Activated B cell treated with CpG ODN at 0.5 μM for 24 hours (primary cell): Measurements from ENCODE around the gene MAMLD1. TPM values are rescaled to one million over a fixed set of nuclear protein-coding genes. Genes with fewer than 3 reads are reported as not detected.

Source experiments
- ATAC-seq: fragments of 200-7000 bp; cut with Tn5 transposase; one replicate; pipeline ENCODE4 v1.10.0; 2021; ENCODE audit warnings: low read depth, mild to moderate bottlenecking, moderate library complexity
- CTCF ChIA-PET: fragments of 350-600 bp; sonication (Branson Sonifier 250); formaldehyde crosslinking; loops from one replicate; lab custom pipeline; 2021; ENCODE audit warnings: antibody characterized with exemption; lab: Charles Lee
- POLR2A ChIA-PET: fragments of 350-600 bp; sonication (Branson Sonifier 250); formaldehyde crosslinking; loops from one replicate; lab custom pipeline; 2021; ENCODE audit warnings: antibody characterized with exemption; lab: Charles Lee
- DNase-seq: peaks from one replicate; pipeline ENCODE4 v3.0.0; 2022
- H3K27ac Mint-ChIP-seq: one replicate; pipeline ENCODE4 v1.8.0; 2020; ENCODE audit warnings: mixed read lengths
- H3K27me3 Mint-ChIP-seq: one replicate; pipeline ENCODE4 v1.8.0; 2021; ENCODE audit warnings: mixed read lengths
- H3K36me3 Mint-ChIP-seq: one replicate; pipeline ENCODE4 v1.8.0; 2021; ENCODE audit warnings: low read depth, mixed read lengths
- H3K4me1 Mint-ChIP-seq: one replicate; pipeline ENCODE4 v1.8.0; 2021; ENCODE audit warnings: mixed read lengths
- H3K4me3 Mint-ChIP-seq: one replicate; pipeline ENCODE4 v1.8.0; 2020; ENCODE audit warnings: mild to moderate bottlenecking, mixed read lengths
- H3K9me3 Mint-ChIP-seq: one replicate; pipeline ENCODE4 v1.8.0; 2020; ENCODE audit warnings: mixed read lengths
- CTCF ChIP-seq: fragments of 200-600 bp; IDR thresholded peaks from one replicate; pipeline ENCODE4 v1.8.0; 2022; ENCODE audit warnings: antibody characterized with exemption, mild to moderate bottlenecking
- intact Hi-C: fragments of 100-400 bp; cut with micrococcal nuclease; formaldehyde crosslinking; loops from one replicate; pipeline ENCODE4 v1.15.1; 2024
- total RNA-seq: library from RNA; stranded (reverse); gene quantifications from 2 replicates; pipeline ENCODE4 v1.2.3, GENCODE V29; 2022

The MAMLD1 gene
- total RNA-seq, 1 donor from 2014 or later = 1.2 TPM

GRCh38 chrX:150371877-150372276 is 8.8 kb downstream of the MAMLD1 start:
- intact Hi-C loops = no loop called here
- Mint-ChIP-seq H3K4me1 (peaks cover 2% of the 10 kb centered on the region), H3K27ac (no peak overlapping the region), H3K36me3 (no peaks in the 10 kb centered on the region), H3K27me3 (no peaks in the 10 kb centered on the region), H3K4me3 (no peak overlapping the region), H3K9me3 (no peaks in the 10 kb centered on the region)
- CTCF ChIA-PET = no interaction called here
- no peak for TF ChIP-seq CTCF
- POLR2A ChIA-PET = no interaction called here
- no peak for DNase-seq
- ATAC-seq = no peak

GRCh38 chrX:150372280-150372679 is 9.2 kb downstream of the MAMLD1 start:
- Mint-ChIP-seq H3K4me1 (no peaks in the 10 kb centered on the region), H3K27me3 (no peaks in the 10 kb centered on the region), H3K27ac (no peak overlapping the region), H3K36me3 (no peaks in the 10 kb centered on the region), H3K9me3 (no peaks in the 10 kb centered on the region), H3K4me3 (no peak overlapping the region)
- intact Hi-C loops = no loop called here
- ChIA-PET POLR2A (no interaction called here), CTCF (no interaction called here)
- ATAC-seq = no peak
- no peak for TF ChIP-seq CTCF
- no peak for DNase-seq

GRCh38 chrX:150372756-150373155 is 9.6 kb downstream of the MAMLD1 start:
- CTCF ChIA-PET = no interaction called here
- no peak for TF ChIP-seq CTCF
- POLR2A ChIA-PET = no interaction called here
- ATAC-seq (no peak), DNase-seq (no peak)
- Mint-ChIP-seq H3K4me3 (no peak overlapping the region), H3K27ac (no peak overlapping the region), H3K9me3 (no peaks in the 10 kb centered on the region), H3K4me1 (no peaks in the 10 kb centered on the region), H3K27me3 (no peaks in the 10 kb centered on the region), H3K36me3 (no peaks in the 10 kb centered on the region)
- intact Hi-C loops = no loop called here

GRCh38 chrX:150375243-150375770 is 12.2 kb downstream of the MAMLD1 start:
- no peak overlapping the region for H3K4me3 Mint-ChIP-seq
- H3K27me3 Mint-ChIP-seq = no peaks in the 10 kb centered on the region
- TF ChIP-seq CTCF = no peak
- DNase-seq = no peak
- no peaks in the 10 kb centered on the region for H3K4me1 Mint-ChIP-seq
- H3K9me3 Mint-ChIP-seq = no peaks in the 10 kb centered on the region
- intact Hi-C loops = no loop called here
- CTCF ChIA-PET = no interaction called here
- H3K36me3 Mint-ChIP-seq = no peaks in the 10 kb centered on the region
- POLR2A ChIA-PET = no interaction called here
- no peak for ATAC-seq
- no peak overlapping the region for H3K27ac Mint-ChIP-seq

GRCh38 chrX:150377005-150377404 is 13.9 kb downstream of the MAMLD1 start:
- TF ChIP-seq CTCF = no peak
- no peaks in the 10 kb centered on the region for H3K9me3 Mint-ChIP-seq
- no peaks in the 10 kb centered on the region for H3K4me1 Mint-ChIP-seq
- no peak overlapping the region for H3K27ac Mint-ChIP-seq
- H3K36me3 Mint-ChIP-seq = no peaks in the 10 kb centered on the region
- POLR2A ChIA-PET = no interaction called here
- no peak overlapping the region for H3K4me3 Mint-ChIP-seq
- DNase-seq (no peak), ATAC-seq (no peak)
- intact Hi-C loops = no loop called here
- H3K27me3 Mint-ChIP-seq = peaks cover 2% of the 10 kb centered on the region
- CTCF ChIA-PET = no interaction called here
